Prostate gland (tissue), 2 donors: ENCODE measurements around the gene PRRX1. TPM values are rescaled to one million over a fixed set of nuclear protein-coding genes. Genes with fewer than 3 reads are reported as not detected.

ENCODE experiments used
- DNase-seq: peaks from one replicate; pipeline ENCODE4 v3.0.0-alpha.2; 2019; ENCODE audit warnings: low spot score
- H3K27ac ChIP-seq, 2 donors: fragments of 200-600 bp; sonication (generic); 2 replicates each; pipeline ENCODE4 v1.5.1; 2017 to 2019
- H3K27me3 ChIP-seq: fragments of 200-600 bp; sonication (generic); replicated peaks from 2 replicates; pipeline ENCODE4 v1.5.1; 2019; ENCODE audit not compliant: insufficient read depth
- H3K36me3 ChIP-seq, 2 donors: fragments of 200-600 bp; sonication (generic); 1 replicate in 1 of 2; 2 replicates in 1 of 2; pipeline versions ENCODE4 v1.5.1 to v1.8.1; 2017 to 2019
- H3K4me1 ChIP-seq: fragments of 200-600 bp; sonication (generic); replicated peaks from 2 replicates; pipeline ENCODE4 v1.5.1; 2019
- H3K4me3 ChIP-seq, 2 donors: fragments of 200-600 bp; sonication (generic); 2 replicates each; pipeline ENCODE4 v1.5.1; 2017 to 2019
- H3K9me3 ChIP-seq: fragments of 200-600 bp; sonication (generic); 2 replicates; pipeline ENCODE4 v1.5.1; 2017
- CTCF ChIP-seq, 4 experiments: fragments of 200-600 bp in 2 of 4; fragments of 450-650 bp in 2 of 4; sonication (generic) in 2 of 4; IDR thresholded peaks; 1 replicate in 3 of 4; 2 replicates in 1 of 4; pipeline ENCODE4 v1.5.1; 2016 to 2019; ENCODE audit warnings: antibody characterized with exemption in 4 of 4, mild to moderate bottlenecking in 2 of 4, moderate library complexity in 2 of 4
- POLR2A ChIP-seq: fragments of 450-650 bp; IDR thresholded peaks from one replicate; pipeline ENCODE4 v1.6.1; 2016; ENCODE audit warnings: antibody characterized with exemption, mild to moderate bottlenecking
- POLR2AphosphoS5 ChIP-seq: sonication (generic); formaldehyde crosslinking; IDR thresholded peaks from one replicate; pipeline ENCODE4 v1.6.1; 2017; ENCODE audit warnings: antibody characterized with exemption
- WGBS: methylation state at CpG from one replicate; pipeline ENCODE4 v1.1.5; 2018; 5-methylcytosine and 5-hydroxymethylcytosine counted together
- intact Hi-C: fragments of 100-400 bp; cut with DNase I; formaldehyde crosslinking; loops from one replicate; pipeline ENCODE4 v1.14.2; 2022
- total RNA-seq, 2 donors: library from RNA; depleted of rRNA; stranded (reverse); fragments of >200 nt; gene quantifications; one replicate each; pipeline ENCODE4 v1.1.0, GENCODE V29; 2016

The PRRX1 gene
- total RNA-seq, 2 donors from 2014 or later: 7.0 to 35.2 TPM

GRCh38 chr1:170694172-170694926 lies 30.4 kb downstream of the PRRX1 start:
- H3K4me3 ChIP-seq: no peak overlapping the region

GRCh38 chr1:170695955-170696590 lies 32.1 kb downstream of the PRRX1 start:
- intact Hi-C loops: no loop called here
- 79% methylated on average over 6 of the region's 6 CpGs for WGBS
- Histone ChIP-seq H3K4me1 (no peaks in the 10 kb centered on the region), H3K27ac (no peak overlapping the region), H3K9me3 (no peaks in the 10 kb centered on the region), H3K27me3 (no peaks in the 10 kb centered on the region), H3K36me3 (no peaks in the 10 kb centered on the region), H3K4me3 (no peak overlapping the region)
- no peak for TF ChIP-seq POLR2A
- TF ChIP-seq POLR2AphosphoS5: no peak
- TF ChIP-seq CTCF (IDR thresholded peaks at IDR 0.05): no peak
- no peak for DNase-seq

More at GRCh38 chr1:170694172-170694926, 30.4 kb downstream of the PRRX1 start:
- intact Hi-C loops: no loop called here
- H3K27ac ChIP-seq: no peak overlapping the region
- 58% methylated on average over 6 of the region's 6 CpGs for WGBS
- H3K9me3 ChIP-seq: no peaks in the 10 kb centered on the region
- TF ChIP-seq POLR2AphosphoS5: no peak
- no peak for TF ChIP-seq CTCF (IDR thresholded peaks at IDR 0.05)
- TF ChIP-seq POLR2A: no peak
- no peaks in the 10 kb centered on the region for H3K36me3 ChIP-seq
- H3K27me3 ChIP-seq: no peaks in the 10 kb centered on the region
- DNase-seq: no peak
- H3K4me1 ChIP-seq: no peaks in the 10 kb centered on the region

GRCh38 chr1:170696591-170697290 lies 32.8 kb downstream of the PRRX1 start:
- TF ChIP-seq POLR2A: no peak
- no peak for TF ChIP-seq CTCF (IDR thresholded peaks at IDR 0.05)
- no peak for TF ChIP-seq POLR2AphosphoS5
- H3K36me3 ChIP-seq: no peaks in the 10 kb centered on the region
- no peak overlapping the region for H3K4me3 ChIP-seq
- H3K27ac ChIP-seq: no peak overlapping the region
- no peak for DNase-seq
- WGBS: 30% methylated on average over 6 of the region's 6 CpGs
- no peaks in the 10 kb centered on the region for H3K9me3 ChIP-seq
- intact Hi-C loops: no loop called here
- no peaks in the 10 kb centered on the region for H3K27me3 ChIP-seq
- H3K4me1 ChIP-seq: no peaks in the 10 kb centered on the region

GRCh38 chr1:170697316-170697715 lies 33.4 kb downstream of the PRRX1 start:
- no peak for DNase-seq
- Histone ChIP-seq H3K27ac (no peak overlapping the region), H3K4me1 (no peaks in the 10 kb centered on the region)

More at GRCh38 chr1:170697316-170697715, 33.4 kb downstream of the PRRX1 start:
- Histone ChIP-seq H3K27me3 (no peaks in the 10 kb centered on the region), H3K9me3 (no peaks in the 10 kb centered on the region), H3K4me3 (no peak overlapping the region), H3K36me3 (no peaks in the 10 kb centered on the region)
- intact Hi-C loops: no loop called here
- no peak for TF ChIP-seq POLR2A
- TF ChIP-seq POLR2AphosphoS5: no peak
